ENCODE measurements around the gene CLTC. TPM values are rescaled to one million over a fixed set of nuclear protein-coding genes. Genes with fewer than 3 reads are reported as not detected.

CLTC gene
- total and polyA plus RNA-seq, 2 of the 4 experiments (the other 2 are of a cell fraction): 181 to 641 TPM

DNA sequence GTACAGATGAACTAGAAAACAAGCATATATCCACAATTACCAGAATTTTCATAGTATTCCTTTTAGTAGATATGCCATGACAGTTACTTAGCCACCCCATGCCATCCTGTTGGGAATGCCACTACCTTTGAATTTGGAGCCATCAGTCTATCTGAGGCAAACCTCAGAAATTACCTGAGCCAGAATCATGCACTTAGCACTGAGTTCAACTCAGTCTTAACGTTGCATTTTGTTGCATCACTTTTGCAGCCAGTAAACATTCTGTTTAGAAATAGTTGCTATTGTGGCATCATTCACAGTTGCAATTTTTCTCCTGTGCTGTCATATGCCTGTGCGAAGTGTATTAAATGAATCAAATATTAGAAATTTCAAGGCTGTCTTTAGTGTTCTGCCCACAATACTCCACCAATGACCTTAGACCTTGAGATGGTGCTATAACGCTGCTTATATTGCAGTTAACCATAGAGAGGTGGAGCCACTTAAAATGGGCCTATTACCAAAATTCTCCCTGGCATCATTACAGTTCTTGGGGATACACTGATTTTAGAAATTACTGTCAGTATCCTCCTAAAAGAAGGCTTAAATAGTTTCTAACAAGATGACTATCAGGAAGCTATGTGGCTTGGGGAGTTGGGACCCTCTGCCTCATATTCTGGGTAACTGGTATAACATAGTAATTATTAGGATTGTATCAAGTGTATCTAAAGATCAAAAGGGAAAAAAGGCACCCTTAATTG is 76.4 kb downstream of the CLTC start:
- Histone ChIP-seq H2BK120ac (ENCODE audit: low read depth, low read length) (no peak overlapping the region), H2BK5ac (ENCODE audit: low read depth, low read length, poor library complexity, severe bottlenecking) (no peak overlapping the region), H2AK9ac (replicated peaks; ENCODE audit: low read depth, low read length, poor library complexity) (no peak overlapping the region), H3K9ac (ENCODE audit: low read depth, low read length) (no peak overlapping the region), H2AFZ (replicated peaks; ENCODE audit: low read length, poor library complexity) (no peak overlapping the region), H3K79me1 (ENCODE audit: low read depth in 1 of 2, low read length in 2 of 2) (peaks cover 42 to 64% of the 10 kb centered on the region in 2 experiments), H2BK15ac (ENCODE audit: low read depth, low read length) (no peak overlapping the region), H3K4me3 (ENCODE audit: insufficient read depth, low read depth, low read length) (no peak overlapping the region), H2AK5ac (ENCODE audit: low read depth, low read length) (no peak overlapping the region), H3K18ac (ENCODE audit: low read depth, low read length) (no peak overlapping the region), H3K27ac (ENCODE audit: insufficient read depth, low read length) (no peak overlapping the region), H3K9me1 (ENCODE audit: insufficient read depth, low read length) (peaks cover 13% of the 10 kb centered on the region; the same call in 1 of the 2 replicates), H3K56ac (ENCODE audit: extremely low read depth, insufficient read depth, low read length) (no peak overlapping the region), H3K27me3 (ENCODE audit: control insufficient read depth, insufficient read depth, low read length) (no peaks in the 10 kb centered on the region), H3K4me2 (ENCODE audit: low read depth, low read length) (no peak overlapping the region), H2BK20ac (ENCODE audit: low read depth, low read length) (no peak overlapping the region), H4K91ac (ENCODE audit: insufficient read depth, low read depth, low read length) (no peak overlapping the region), H3K9me3 (ENCODE audit: control insufficient read depth, insufficient read depth, low read length) (no peaks in the 10 kb centered on the region), H4K8ac (ENCODE audit: low read depth in 2 of 2, low read length in 2 of 2) (no peak overlapping the region), H3K4ac (ENCODE audit: low read depth, low read length) (no peak overlapping the region), H3K14ac (replicated peaks; ENCODE audit: low read depth, low read length) (no peak overlapping the region), H4K5ac (ENCODE audit: low read depth, low read length) (no peak overlapping the region), H3K23ac (ENCODE audit: low read depth, low read length) (no peak overlapping the region), H4K20me1 (ENCODE audit: insufficient read depth, low read length) (peaks cover 55% of the 10 kb centered on the region), H3K4me1 (ENCODE audit: control insufficient read depth, insufficient read depth, low read length) (no peaks in the 10 kb centered on the region), H3K36me3 (ENCODE audit: control insufficient read depth, insufficient read depth, low read length) (peaks cover 53% of the 10 kb centered on the region)
- CTCF ChIA-PET: no interaction called here
- in situ Hi-C loops (cut with MboI; ENCODE audit: low sequenced_read_pairs): no loop called here
- POLR2A ChIA-PET (ENCODE audit: unreplicated experiment): no interaction called here
- no peak for DNase-seq
- no TSS peak for BruUV-seq (replicated peaks)
- dilution Hi-C loops (cut with HindIII; ENCODE audit: low sequenced_read_pairs, unreplicated experiment): no loop called here
- intact Hi-C loops (cut with micrococcal nuclease): no loop called here
- no CpG with 5 or more reads among the region's 3 CpGs for WGBS, 2 experiments (ENCODE audit: extremely low coverage in 2 of 2, insufficient read length in 1 of 2)
- TF ChIP-seq CHD1 (IDR thresholded peaks at IDR 0.05; ENCODE audit: low read depth, low read length) (no peak), CEBPB (IDR thresholded peaks at IDR 0.05; ENCODE audit: low read depth, low read length) (peak; percentile 50; the same call in 1 of the 2 replicates)
- ATAC-seq (ENCODE audit: low read depth): no peak
